Thyroid gland (tissue), 4 donors: Measurements from ENCODE around the gene HSPA12A.

Source experiments
- POLR2A ChIP-seq, 2 donors: fragments of 450-650 bp; IDR thresholded peaks; one replicate each; pipeline ENCODE4 v1.6.1; 2017; ENCODE audit warnings: antibody characterized with exemption in 2 of 2, mild to moderate bottlenecking in 2 of 2, moderate library complexity in 1 of 2
- TF ChIP-seq, protein P1 (sequence below), 6 experiments: fragments of 200-600 bp in 3 of 6; fragments of 450-650 bp in 3 of 6; sonication (generic) in 3 of 6; IDR thresholded peaks; one replicate each; pipeline ENCODE4 v1.5.1; 2016 to 2019; ENCODE audit warnings: antibody characterized with exemption in 6 of 6, mild to moderate bottlenecking in 2 of 6, inconsistent platforms in 1 of 6, moderate library complexity in 1 of 6

DNA sequence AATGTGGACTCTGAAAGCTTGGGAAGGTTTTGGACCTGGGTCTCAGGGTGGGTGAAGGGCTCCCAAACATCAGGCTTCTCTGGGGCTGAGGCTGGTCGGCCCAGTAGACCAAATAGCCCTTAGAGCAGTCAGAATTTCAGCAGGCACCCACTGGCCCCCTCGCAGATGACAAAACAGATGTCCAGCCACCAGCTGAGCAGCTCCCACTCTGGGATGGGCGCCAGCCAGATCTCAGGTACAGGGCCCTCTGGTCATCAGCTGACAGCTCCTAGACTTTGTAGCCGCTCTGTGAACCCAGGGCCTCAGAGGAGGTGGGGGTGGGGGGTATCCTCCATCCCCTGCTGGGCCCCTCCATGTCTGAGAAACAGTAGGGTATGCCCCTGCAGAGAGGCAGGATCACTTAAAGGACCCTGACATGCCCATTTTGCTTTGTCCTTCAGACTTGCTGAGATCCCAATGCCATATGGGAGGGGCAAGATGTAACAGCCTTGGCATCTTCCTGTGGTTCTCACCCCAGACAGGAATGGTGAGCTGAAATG lies 26.5 kb downstream of the HSPA12A start:
- TF ChIP-seq, protein P1, sequence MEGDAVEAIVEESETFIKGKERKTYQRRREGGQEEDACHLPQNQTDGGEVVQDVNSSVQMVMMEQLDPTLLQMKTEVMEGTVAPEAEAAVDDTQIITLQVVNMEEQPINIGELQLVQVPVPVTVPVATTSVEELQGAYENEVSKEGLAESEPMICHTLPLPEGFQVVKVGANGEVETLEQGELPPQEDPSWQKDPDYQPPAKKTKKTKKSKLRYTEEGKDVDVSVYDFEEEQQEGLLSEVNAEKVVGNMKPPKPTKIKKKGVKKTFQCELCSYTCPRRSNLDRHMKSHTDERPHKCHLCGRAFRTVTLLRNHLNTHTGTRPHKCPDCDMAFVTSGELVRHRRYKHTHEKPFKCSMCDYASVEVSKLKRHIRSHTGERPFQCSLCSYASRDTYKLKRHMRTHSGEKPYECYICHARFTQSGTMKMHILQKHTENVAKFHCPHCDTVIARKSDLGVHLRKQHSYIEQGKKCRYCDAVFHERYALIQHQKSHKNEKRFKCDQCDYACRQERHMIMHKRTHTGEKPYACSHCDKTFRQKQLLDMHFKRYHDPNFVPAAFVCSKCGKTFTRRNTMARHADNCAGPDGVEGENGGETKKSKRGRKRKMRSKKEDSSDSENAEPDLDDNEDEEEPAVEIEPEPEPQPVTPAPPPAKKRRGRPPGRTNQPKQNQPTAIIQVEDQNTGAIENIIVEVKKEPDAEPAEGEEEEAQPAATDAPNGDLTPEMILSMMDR (IDR thresholded peaks at IDR 0.05): no peak
- no peak for TF ChIP-seq POLR2A (IDR thresholded peaks at IDR 0.05)
